H1 (cell line): ENCODE results near the gene PRKN. TPM values are rescaled to one million over a fixed set of nuclear protein-coding genes. Genes with fewer than 3 reads are reported as not detected.

Experiments
- CTCF ChIA-PET: fragments of 300-600 bp; sonication (Branson Sonifier 250); formaldehyde crosslinking; loops from one replicate; lab custom pipeline; 2021; ENCODE audit not compliant: partially characterized antibody; lab: Charles Lee
- POLR2A ChIA-PET: fragments of 300-600 bp; sonication (Branson Sonifier 250); formaldehyde crosslinking; loops from one replicate; lab custom pipeline; 2021; ENCODE audit warnings: inconsistent platforms; ENCODE audit not compliant: partially characterized antibody; lab: Charles Lee
- DNase-seq, 2 experiments: peaks; one replicate each; pipeline versions ENCODE4 v3.0.0 to v3.0.0-alpha.2; 2010 to 2022; ENCODE audit warnings: low spot score in 2 of 2, low read depth in 1 of 2, mixed read lengths in 1 of 2
- FAIRE-seq: peaks from 2 replicates; lab custom pipeline; 2011; peaks lifted over from hg19 to GRCh38; lab: Jason Lieb, UNC
- H2AFZ ChIP-seq: 2 replicates; pipeline ENCODE4 v1.8.1; 2012; ENCODE audit warnings: low read length, inconsistent platforms
- H2AK5ac ChIP-seq: 2 replicates; pipeline ENCODE4 v1.6.1; 2013; ENCODE audit warnings: low read depth, low read length
- H2BK120ac ChIP-seq: replicated peaks from 2 replicates; pipeline ENCODE3; 2013; ENCODE audit warnings: low read depth, low read length, inconsistent platforms
- H2BK12ac ChIP-seq: 2 replicates; pipeline ENCODE4 v1.6.1; 2013; ENCODE audit warnings: low read depth, low read length
- H2BK15ac ChIP-seq: 2 replicates; pipeline ENCODE4 v1.6.1; 2013; ENCODE audit warnings: low read length
- H2BK20ac ChIP-seq: 2 replicates; pipeline ENCODE4 v1.6.1; 2013; ENCODE audit warnings: low read length
- H2BK5ac ChIP-seq: 2 replicates; pipeline ENCODE4 v1.6.1; 2013; ENCODE audit warnings: low read depth, low read length
- H3K14ac ChIP-seq: 2 replicates; pipeline ENCODE4 v1.6.1; 2013; ENCODE audit warnings: inconsistent platforms; ENCODE audit not compliant: insufficient read length
- H3K18ac ChIP-seq: 2 replicates; pipeline ENCODE4 v1.6.1; 2013; ENCODE audit warnings: low read length; ENCODE audit errors: extremely low read depth
- H3K23ac ChIP-seq: 2 replicates; pipeline ENCODE4 v1.6.1; 2013; ENCODE audit warnings: inconsistent platforms; ENCODE audit not compliant: insufficient read length
- H3K23me2 ChIP-seq: 2 replicates; pipeline ENCODE4 v1.6.1; 2013; ENCODE audit warnings: low read depth, low read length
- H3K27ac ChIP-seq: 2 replicates; pipeline ENCODE4 v1.6.1; 2011; ENCODE audit warnings: low read depth, low read length, inconsistent platforms
- H3K27me3 ChIP-seq, 4 experiments: replicated peaks in 1 of 4; 1 replicate in 1 of 4; 2 replicates in 3 of 4; pipeline versions ENCODE4 v1.6.1 to v1.8.1; 2011 to 2013; ENCODE audit warnings: low read length in 3 of 4, mild to moderate bottlenecking in 3 of 4, inconsistent platforms in 2 of 4, mixed read lengths in 2 of 4, moderate library complexity in 1 of 4; ENCODE audit not compliant: control insufficient read depth in 3 of 4, insufficient read depth in 3 of 4; ENCODE audit errors: extremely low read depth in 1 of 4
- H3K36me3 ChIP-seq, 4 experiments: 2 replicates each; pipeline versions ENCODE4 v1.6.1 to v1.8.1; 2011 to 2013; ENCODE audit warnings: mild to moderate bottlenecking in 4 of 4, low read length in 3 of 4, moderate library complexity in 2 of 4, control low read depth in 1 of 4, inconsistent platforms in 1 of 4; ENCODE audit not compliant: insufficient read depth in 4 of 4, control insufficient read depth in 2 of 4
- H3K4ac ChIP-seq: replicated peaks from 2 replicates; pipeline ENCODE3; 2013; ENCODE audit warnings: low read length, low read depth, mixed read lengths, inconsistent platforms; ENCODE audit not compliant: insufficient read length
- H3K4me1 ChIP-seq, 4 experiments: replicated peaks in 1 of 4; 1 replicate in 1 of 4; 2 replicates in 3 of 4; pipeline versions ENCODE4 v1.6.1 to v1.8.1; 2011 to 2013; ENCODE audit warnings: low read length in 3 of 4, inconsistent platforms in 2 of 4, mixed read lengths in 1 of 4; ENCODE audit not compliant: insufficient read depth in 4 of 4, control insufficient read depth in 3 of 4
- H3K4me2 ChIP-seq, 2 experiments: 2 replicates each; pipeline versions ENCODE4 v1.6.1 to v1.8.1; 2011 to 2013; ENCODE audit warnings: low read depth in 2 of 2, low read length in 2 of 2, control low read depth in 1 of 2, inconsistent platforms in 1 of 2, mild to moderate bottlenecking in 1 of 2; ENCODE audit not compliant: insufficient read depth in 1 of 2
- H3K4me3 ChIP-seq, 4 experiments: fragments of 200-600, 300-600 bp in 1 of 4; sonication (generic), shearing (Covaris generic), sonication (Bioruptor Twin) in 1 of 4; 2 replicates each; pipeline versions ENCODE4 v1.5.1 to v1.8.1; 2011 to 2016; ENCODE audit warnings: low read length in 4 of 4, low read depth in 3 of 4, control low read depth in 2 of 4, inconsistent platforms in 2 of 4, mild to moderate bottlenecking in 2 of 4, mixed read lengths in 1 of 4, moderate library complexity in 1 of 4; ENCODE audit not compliant: insufficient read depth in 2 of 4; ENCODE audit errors: extremely low read depth in 1 of 4
- H3K56ac ChIP-seq: replicated peaks from 2 replicates; pipeline ENCODE3; 2013; ENCODE audit warnings: low read depth, mild to moderate bottlenecking, mixed read lengths, low read length, inconsistent platforms; ENCODE audit not compliant: insufficient read length
- H3K79me1 ChIP-seq: 2 replicates; pipeline ENCODE4 v1.6.1; 2013; ENCODE audit warnings: low read depth, low read length, control low read depth
- H3K79me2 ChIP-seq, 2 experiments: 2 replicates each; pipeline versions ENCODE4 v1.6.1 to v1.8.1; 2012 to 2013; ENCODE audit warnings: low read length in 2 of 2, mild to moderate bottlenecking in 2 of 2, inconsistent platforms in 1 of 2; ENCODE audit not compliant: insufficient read depth in 2 of 2, control insufficient read depth in 1 of 2
- H3K9ac ChIP-seq, 4 experiments: replicated peaks in 1 of 4; 1 replicate in 1 of 4; 2 replicates in 3 of 4; pipeline versions ENCODE4 v1.6.1 to v1.8.1; 2011 to 2013; ENCODE audit warnings: low read depth in 3 of 4, low read length in 3 of 4, control low read depth in 2 of 4, mild to moderate bottlenecking in 2 of 4, moderate library complexity in 2 of 4, inconsistent platforms in 1 of 4; ENCODE audit errors: extremely low read depth in 1 of 4
- H3K9me3 ChIP-seq, 2 experiments: 2 replicates each; pipeline versions ENCODE4 v1.6.1 to v1.8.1; 2012 to 2013; ENCODE audit warnings: mild to moderate bottlenecking in 2 of 2, moderate library complexity in 2 of 2, control low read depth in 1 of 2, inconsistent platforms in 1 of 2, low read depth in 1 of 2, low read length in 1 of 2, mixed read lengths in 1 of 2; ENCODE audit not compliant: insufficient read depth in 2 of 2
- H4K20me1 ChIP-seq, 2 experiments: replicated peaks in 1 of 2; 2 replicates each; pipeline versions ENCODE3 to v1.8.1; 2011 to 2013; ENCODE audit warnings: inconsistent platforms in 2 of 2, low read length in 2 of 2, mild to moderate bottlenecking in 1 of 2; ENCODE audit not compliant: insufficient read depth in 2 of 2, control insufficient read depth in 1 of 2
- H4K5ac ChIP-seq: 2 replicates; pipeline ENCODE4 v1.6.1; 2013; ENCODE audit warnings: low read length, low read depth, mixed read lengths, inconsistent platforms; ENCODE audit not compliant: insufficient read length
- H4K8ac ChIP-seq: 2 replicates; pipeline ENCODE4 v1.8.0; 2013; ENCODE audit warnings: mild to moderate bottlenecking, moderate library complexity, low read length, inconsistent platforms; ENCODE audit not compliant: insufficient read depth; ENCODE audit errors: extremely low read depth
- H4K91ac ChIP-seq: replicated peaks from 2 replicates; pipeline ENCODE3; 2013; ENCODE audit warnings: low read length, mixed read lengths, inconsistent platforms; ENCODE audit not compliant: insufficient read length
- ASH2L ChIP-seq: fragments of 200-600, 300-600 bp; sonication (generic); IDR thresholded peaks from one replicate; pipeline ENCODE4 v1.7.1; 2017; ENCODE audit warnings: low read length
- BACH1 ChIP-seq: IDR thresholded peaks from 2 replicates; pipeline ENCODE4 v1.6.1; 2012; ENCODE audit warnings: low read length, improper control_type of control experiment
- CREB1 ChIP-seq: IDR thresholded peaks from 2 replicates; pipeline ENCODE4 v1.6.1; 2012; ENCODE audit warnings: inconsistent platforms
- HDAC2 ChIP-seq, 2 experiments: fragments of 300-600 bp in 1 of 2; sonication (generic) in 1 of 2; IDR thresholded peaks; 2 replicates each; pipeline ENCODE4 v1.6.1; 2011 to 2012; ENCODE audit warnings: low read depth in 2 of 2, low read length in 2 of 2, mild to moderate bottlenecking in 2 of 2, moderate library complexity in 2 of 2, borderline replicate concordance in 1 of 2, inconsistent platforms in 1 of 2
- KDM1A ChIP-seq: fragments of 200-600, 300-600 bp; sonication (generic); IDR thresholded peaks from 2 replicates; pipeline ENCODE4 v1.7.1; 2016; ENCODE audit warnings: mild to moderate bottlenecking, low read length, borderline replicate concordance
- KDM5A ChIP-seq: fragments of 200-600 bp; IDR thresholded peaks from 2 replicates; pipeline ENCODE4 v1.7.1; 2012; ENCODE audit warnings: mild to moderate bottlenecking, low read length, inconsistent platforms, mixed read lengths
- RBBP5 ChIP-seq: IDR thresholded peaks from 2 replicates; pipeline ENCODE4 v1.7.1; 2012; ENCODE audit warnings: low read depth, mild to moderate bottlenecking, inconsistent platforms, low read length, moderate library complexity, borderline replicate concordance
- RNF2 ChIP-seq: fragments of 200-900, 300-1000 bp; sonication (generic); IDR thresholded peaks from 2 replicates; pipeline ENCODE4 v1.7.1; 2016; ENCODE audit warnings: borderline replicate concordance, low read depth, mild to moderate bottlenecking, antibody characterized with exemption, low read length; ENCODE audit not compliant: poor library complexity, severe bottlenecking; ENCODE audit errors: missing control alignments
- SAP30 ChIP-seq: fragments of 300-600 bp; sonication (generic); IDR thresholded peaks from 2 replicates; pipeline ENCODE4 v1.7.1; 2012; ENCODE audit warnings: low read length, moderate library complexity, mild to moderate bottlenecking, inconsistent platforms; ENCODE audit not compliant: insufficient read depth, insufficient replicate concordance
- SIRT6 ChIP-seq: IDR thresholded peaks from one replicate; pipeline ENCODE4 v1.7.1; 2012; ENCODE audit warnings: low read length, inconsistent platforms
- SP1 ChIP-seq: IDR thresholded peaks from 2 replicates; pipeline ENCODE4 v1.6.1; 2011; ENCODE audit warnings: low read depth, low read length
- SP4 ChIP-seq: IDR thresholded peaks from 2 replicates; pipeline ENCODE4 v1.6.1; 2012; ENCODE audit warnings: low read length, inconsistent platforms
- SRF ChIP-seq: IDR thresholded peaks from 2 replicates; pipeline ENCODE4 v1.6.1; 2011; ENCODE audit warnings: mild to moderate bottlenecking, low read depth, low read length, moderate library complexity
- TAF1 ChIP-seq: IDR thresholded peaks from 2 replicates; pipeline ENCODE4 v1.6.1; 2011; ENCODE audit warnings: mild to moderate bottlenecking, low read depth, low read length
- TCF12 ChIP-seq: IDR thresholded peaks from 2 replicates; pipeline ENCODE4 v1.6.1; 2011; ENCODE audit warnings: low read depth, mild to moderate bottlenecking, low read length
- WGBS, 2 experiments: shearing (Covaris generic) in 1 of 2; methylation state at CpG; one replicate each; pipeline versions ENCODE4 v1.1.6 to v1.1.7; 2013 to 2015; ENCODE audit warnings: low lambda C conversion rate in 2 of 2, mixed read lengths in 2 of 2, inconsistent platforms in 1 of 2, low coverage in 1 of 2, missing lambda C conversion rate in 1 of 2; ENCODE audit not compliant: insufficient replicate concordance in 2 of 2, insufficient coverage in 1 of 2, insufficient read length in 1 of 2; ENCODE audit errors: extremely low coverage in 1 of 2, missing lambda C conversion rate in 1 of 2; 5-methylcytosine and 5-hydroxymethylcytosine counted together
- polyA plus RNA-seq, 7 experiments: library from polyadenylated mRNA; depleted of rRNA in 3 of 7; stranded (reverse) in 5 of 7; unstranded in 2 of 7; fragments of >200 nt in 5 of 7; fragments of 200-250 nt in 2 of 7; gene quantifications; 1 replicate in 5 of 7; 2 replicates in 1 of 7; 4 replicates in 1 of 7; pipeline versions ENCODE4 v1.2.1 to v1.2.3, GENCODE V29; 2011 to 2013; ENCODE audit warnings: missing spikeins in 2 of 7, mixed read lengths in 2 of 7
- total RNA-seq: library from RNA; stranded (reverse); fragmentation: NEBNext Ultra II Directional; extraction: Animal tissue kit (Norgen Biotek cat#: 25700); gene quantifications from 2 replicates; pipeline ENCODE4 v1.2.1, GENCODE V29; 2021
- TF ChIP-seq, protein P1 (sequence below): IDR thresholded peaks from 2 replicates; pipeline ENCODE4 v1.6.1; 2012; ENCODE audit warnings: inconsistent platforms

PRKN gene
- total and polyA plus RNA-seq, 2 of the 8 experiments (the other 6 are each of a cell fraction or from before 2014, with no cell fraction given) = 0.13 to 0.29 TPM

DNA sequence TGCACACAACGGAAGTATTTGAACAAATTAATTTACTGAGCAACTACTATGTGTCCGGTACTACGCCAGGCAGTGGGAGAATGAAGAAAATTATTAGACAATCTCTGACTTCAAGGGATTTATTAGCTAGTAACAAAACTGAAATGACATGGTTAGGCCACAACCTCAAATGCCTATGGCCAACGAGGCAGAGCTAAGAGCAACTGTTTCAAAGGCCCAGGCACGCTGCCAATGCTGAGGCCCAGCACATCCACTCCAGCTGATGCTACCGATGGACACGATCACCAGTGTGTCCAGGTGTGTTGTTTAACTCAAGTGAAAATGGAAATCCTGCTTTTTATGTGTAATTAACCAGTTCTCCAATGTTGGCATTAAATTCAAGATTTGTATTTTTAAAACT lies 420.9 kb downstream of the PRKN start:
- H4K8ac ChIP-seq = no peak overlapping the region
- no peak overlapping the region for H2BK20ac ChIP-seq
- no peaks in the 10 kb centered on the region for H3K79me2 ChIP-seq
- no peak for DNase-seq
- TF ChIP-seq TCF12 (no peak), ASH2L (no peak), SAP30 (no peak), RBBP5 (no peak), SIRT6 (no peak), SRF (no peak), KDM5A (no peak), SP1 (no peak), CREB1 (no peak), HDAC2 (IDR thresholded peaks at IDR 0.05; ENCODE audit: borderline replicate concordance in 1 of 2, low read depth in 2 of 2, low read length in 2 of 2) (no peak), RNF2 (no peak), KDM1A (no peak), BACH1 (no peak), SP4 (no peak), TAF1 (no peak)
- TF ChIP-seq, protein P1, sequence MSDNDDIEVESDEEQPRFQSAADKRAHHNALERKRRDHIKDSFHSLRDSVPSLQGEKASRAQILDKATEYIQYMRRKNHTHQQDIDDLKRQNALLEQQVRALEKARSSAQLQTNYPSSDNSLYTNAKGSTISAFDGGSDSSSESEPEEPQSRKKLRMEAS = no peak
- H3K4me1 ChIP-seq = no peaks in the 10 kb centered on the region
- H2BK15ac ChIP-seq = no peak overlapping the region
- no peaks in the 10 kb centered on the region for H4K20me1 ChIP-seq
- H3K18ac ChIP-seq = no peak overlapping the region
- H3K23ac ChIP-seq = no peak overlapping the region
- no peak overlapping the region for H2BK120ac ChIP-seq
- FAIRE-seq = no peak
- no peak overlapping the region for H4K91ac ChIP-seq
- H3K23me2 ChIP-seq = no peaks in the 10 kb centered on the region
- no peaks in the 10 kb centered on the region for H3K79me1 ChIP-seq
- H3K36me3 ChIP-seq = no peaks in the 10 kb centered on the region
- no peaks in the 10 kb centered on the region for H3K9me3 ChIP-seq
- H3K27me3 ChIP-seq = no peaks in the 10 kb centered on the region
- ChIA-PET POLR2A (no interaction called here), CTCF (no interaction called here)
- H3K14ac ChIP-seq = no peak overlapping the region
- no peak overlapping the region for H3K4me2 ChIP-seq
- no peak overlapping the region for H3K27ac ChIP-seq
- no peak overlapping the region for H3K4ac ChIP-seq
- no peak overlapping the region for H2BK12ac ChIP-seq
- H2AFZ ChIP-seq = no peak overlapping the region
- no peak overlapping the region for H4K5ac ChIP-seq
- no peak overlapping the region for H3K9ac ChIP-seq
- no peak overlapping the region for H2AK5ac ChIP-seq
- no peak overlapping the region for H3K4me3 ChIP-seq
- H3K56ac ChIP-seq = no peak overlapping the region
- no peak overlapping the region for H2BK5ac ChIP-seq
- WGBS, 2 experiments = 94% methylated on average over 7 of the region's 7 CpGs; no CpG with 5 or more reads in 1 of the 2 experiments
